Measurements from ENCODE around the gene DLK2.
"Not testable (repeated sequence)": the region's sequence is repeated elsewhere in the genome, so short reads cannot be mapped to it uniquely, and the experiment has no call there.

DLK2 gene

GRCh38 chr6:43481075-43481474, 25.7 kb upstream of the DLK2 start:
- DNase-seq = no peak

GRCh38 chr6:43478008-43478372, 22.6 kb upstream of the DLK2 start:
- DNase-seq = no peak

- peak; percentile 74 for DNase-seq
Measured at GRCh38 chr6:43477235-43478007, 22.1 kb upstream of the DLK2 start, which contains the start of gene TJAP1. TSS of gene TJAP1 (plus strand) at chr6:43477570. CDS start at chr6:43499002, 21,432 bp downstream.

GRCh38 chr6:43476746-43477145, 21.4 kb upstream of the DLK2 start:
- DNase-seq = no peak

GRCh38 chr6:43475516-43475915, 20.2 kb upstream of the DLK2 start:
- no peak for DNase-seq

GRCh38 chr6:43472515-43472914, 17.2 kb upstream of the DLK2 start:
- no peak for DNase-seq

GRCh38 chr6:43471399-43471798, 16.1 kb upstream of the DLK2 start:
- DNase-seq = no peak

- no peak for DNase-seq
Measured at GRCh38 chr6:43469947-43470346, 14.6 kb upstream of the DLK2 start.

- no peak for DNase-seq
Measured at GRCh38 chr6:43468748-43469681, 13.7 kb upstream of the DLK2 start.

- no peak for DNase-seq
Measured at GRCh38 chr6:43468240-43468639, 12.9 kb upstream of the DLK2 start.

- no peak for DNase-seq
Measured at GRCh38 chr6:43467752-43468151, 12.4 kb upstream of the DLK2 start.

GRCh38 chr6:43467265-43467664, 11.9 kb upstream of the DLK2 start:
- not testable (repeated sequence) for DNase-seq

- DNase-seq = no peak
Measured at GRCh38 chr6:43465948-43466347, 10.6 kb upstream of the DLK2 start.

GRCh38 chr6:43464337-43464736, 9.0 kb upstream of the DLK2 start:
- no peak for DNase-seq

GRCh38 chr6:43461936-43462335, 6.6 kb upstream of the DLK2 start:
- no peak for DNase-seq

- DNase-seq = no peak
Measured at GRCh38 chr6:43460032-43460431, 4.7 kb upstream of the DLK2 start.

GRCh38 chr6:43459535-43459934, 4.2 kb upstream of the DLK2 start:
- no peak for DNase-seq

GRCh38 chr6:43458154-43458553, 2.8 kb upstream of the DLK2 start:
- not testable (repeated sequence) for DNase-seq

- no peak for DNase-seq
Measured at GRCh38 chr6:43457643-43458042, 2.3 kb upstream of the DLK2 start.

- peak; percentile 43 for DNase-seq
Measured at GRCh38 chr6:43454696-43455530, 435 bp downstream of the DLK2 start.

- DNase-seq = no peak
Measured at GRCh38 chr6:43454290-43454695, 1.1 kb downstream of the DLK2 start.

GRCh38 chr6:43453831-43454230, 1.5 kb downstream of the DLK2 start:
- DNase-seq = no peak

- DNase-seq = no peak
Measured at GRCh38 chr6:43452896-43453295, 2.5 kb downstream of the DLK2 start.

All from NCI-H446 treated with DMSO at 0.1 percent for 48 hours (cell line).